ENCODE measurements around the gene SLC12A8.

GRCh38 chr3:125137358-125138033, 75.1 kb downstream of the SLC12A8 start:
- TF ChIP-seq POLR2AphosphoS5 (IDR thresholded peaks at IDR 0.05) (no peak), CTCF (IDR thresholded peaks at IDR 0.05) (no peak), POLR2A (IDR thresholded peaks at IDR 0.05) (no peak)
